Brain pericyte (primary cell): ENCODE measurements around the gene SNAI3.

Source experiments
- DNase-seq: peaks from one replicate; pipeline ENCODE4 v3.0.0-alpha.2; 2012; ENCODE audit warnings: low read depth, low spot score

Gene SNAI3

DNA sequence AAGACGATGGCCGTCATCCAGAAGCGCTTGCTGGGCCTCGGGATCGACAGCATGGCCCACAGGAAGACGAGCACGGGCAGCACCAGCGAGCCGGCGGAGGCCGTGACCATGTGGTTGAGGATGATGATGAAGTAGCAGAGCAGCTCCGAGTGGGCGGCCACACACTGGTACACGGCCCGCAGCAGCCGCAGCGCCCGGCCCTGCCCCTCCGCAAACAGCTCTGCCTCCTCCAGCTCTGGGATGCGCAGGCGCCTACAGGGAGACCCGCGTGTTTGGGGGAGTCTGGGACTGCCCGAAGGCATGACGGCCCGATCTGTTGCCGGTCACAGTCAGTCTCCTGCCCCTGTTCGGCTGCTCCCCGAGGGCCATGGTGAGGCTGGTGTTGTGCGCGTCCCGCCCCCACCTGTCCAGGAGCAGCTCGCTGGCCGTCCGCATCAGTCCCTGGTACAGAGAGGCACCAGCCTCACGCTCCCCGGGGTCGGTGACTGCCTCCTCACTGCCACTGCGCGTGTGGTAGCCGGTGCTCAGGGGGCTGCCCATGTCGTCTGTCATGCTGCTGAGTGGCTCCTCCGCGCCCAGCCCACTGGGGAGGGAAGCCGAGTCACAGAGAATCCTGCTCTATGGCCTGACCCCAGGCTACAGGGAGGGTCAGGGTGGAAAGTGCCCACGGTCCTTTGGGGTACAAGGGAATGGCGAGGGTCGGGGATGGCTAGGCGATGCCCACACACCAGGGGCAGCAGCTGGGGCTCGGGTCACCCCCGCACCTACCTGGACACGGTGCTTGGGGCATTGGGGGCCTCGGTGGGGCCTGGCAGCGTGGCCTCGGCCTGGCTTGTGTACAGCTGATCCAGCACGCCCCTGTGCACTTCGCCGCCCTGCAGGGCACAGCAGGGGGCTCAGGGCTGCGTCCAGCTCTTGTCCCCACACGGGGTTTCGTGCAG lies 35.8 kb upstream of the SNAI3 start:
- no peak for DNase-seq

DNA sequence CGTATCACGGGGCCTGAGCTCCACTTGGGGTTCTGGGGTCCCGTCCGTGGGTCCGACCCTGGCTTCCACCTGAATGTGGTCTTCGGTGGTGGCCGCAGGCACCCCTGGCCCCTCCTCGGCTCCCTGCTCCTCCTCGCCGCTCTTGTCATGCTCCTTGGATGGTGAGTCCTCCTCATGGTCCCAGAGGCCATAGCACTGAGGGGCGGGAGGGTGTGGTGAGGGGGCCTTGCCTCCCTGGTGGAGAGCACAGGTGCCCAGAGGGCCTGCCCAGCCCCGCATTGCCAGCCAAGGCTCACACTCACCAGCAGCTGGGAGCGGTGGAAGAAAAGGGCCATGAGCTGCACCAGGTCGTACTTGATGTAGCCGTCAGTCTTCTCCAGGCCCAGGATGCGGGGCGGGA lies 34.9 kb upstream of the SNAI3 start:
- DNase-seq: no peak

DNA sequence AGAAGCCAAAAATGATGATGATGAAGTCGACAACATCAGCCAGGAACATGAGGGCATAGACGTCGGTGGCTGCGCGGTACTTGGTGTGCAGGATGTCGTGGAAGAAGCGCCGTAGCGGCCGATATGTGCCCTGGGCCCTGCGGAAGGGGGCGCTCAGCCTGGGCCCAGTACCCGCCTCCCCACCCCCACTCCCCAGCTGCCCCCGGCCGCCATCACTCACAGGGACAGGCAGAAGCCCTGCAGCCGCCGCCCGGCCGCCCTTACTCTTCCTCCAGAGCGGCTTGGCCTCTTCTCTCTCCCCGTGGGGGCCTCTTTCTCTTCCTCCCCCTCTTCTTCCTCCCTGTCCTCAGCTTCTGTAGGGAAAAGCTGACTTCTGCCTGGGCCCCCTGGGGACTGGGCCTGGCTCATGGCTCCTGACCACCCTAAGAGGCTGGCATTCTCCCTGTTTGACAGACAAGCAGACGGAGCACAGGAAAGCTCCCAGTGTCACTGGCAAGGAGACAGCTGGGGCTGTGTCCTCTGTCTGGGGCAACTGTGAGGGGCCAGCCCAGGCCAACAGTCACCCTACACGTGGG lies 34.2 kb upstream of the SNAI3 start:
- no peak for DNase-seq

DNA sequence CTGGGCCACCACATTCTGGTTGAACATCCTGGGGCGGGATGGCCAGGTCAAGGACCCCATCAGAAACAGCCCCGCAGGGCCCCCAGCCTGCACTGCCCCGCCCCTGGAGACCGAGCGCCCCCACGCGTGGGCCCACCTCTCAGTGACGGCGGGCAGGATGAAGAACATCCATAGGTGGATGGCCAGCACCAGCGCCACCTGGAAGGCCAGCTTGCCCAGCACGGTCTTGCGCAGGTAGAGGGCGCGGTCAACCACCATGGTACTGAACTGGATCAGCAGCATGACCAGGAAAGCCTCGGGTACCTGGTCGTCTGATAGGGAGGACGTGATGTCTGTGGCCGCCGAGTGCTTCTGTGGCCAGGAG lies 33.6 kb upstream of the SNAI3 start:
- no peak for DNase-seq

DNA sequence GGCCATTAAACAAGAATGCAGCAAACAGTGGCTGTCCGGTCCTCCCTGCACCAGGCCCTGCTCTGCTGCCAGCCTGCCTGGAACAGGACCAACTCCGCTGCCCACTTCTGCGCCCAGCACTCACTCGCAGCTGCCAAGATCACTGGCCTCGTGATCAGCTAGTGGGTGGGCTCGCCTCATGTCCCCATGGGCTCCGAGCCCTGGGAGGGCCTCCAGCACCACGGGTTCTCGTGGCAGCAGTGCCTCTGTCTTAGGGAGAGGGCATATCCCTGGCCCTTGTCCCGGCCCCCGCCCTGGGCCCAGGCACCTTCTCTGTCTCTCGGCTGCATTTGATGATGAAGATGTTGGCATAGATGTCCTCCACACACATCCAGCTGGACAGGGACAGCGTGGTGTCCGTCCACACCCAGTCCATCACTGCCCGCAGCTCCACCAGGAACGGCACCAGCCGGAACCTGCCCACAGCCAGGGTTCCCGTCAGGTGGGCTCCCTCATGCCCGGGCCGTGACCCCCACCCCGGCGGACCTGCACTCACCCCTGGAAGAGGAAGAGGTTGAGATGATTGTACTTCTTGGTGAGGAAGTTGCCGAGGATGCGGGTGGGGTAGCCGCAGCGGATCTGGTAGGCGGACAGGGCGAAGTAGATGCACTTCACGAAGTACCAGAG lies 33.1 kb upstream of the SNAI3 start:
- no peak for DNase-seq

DNA sequence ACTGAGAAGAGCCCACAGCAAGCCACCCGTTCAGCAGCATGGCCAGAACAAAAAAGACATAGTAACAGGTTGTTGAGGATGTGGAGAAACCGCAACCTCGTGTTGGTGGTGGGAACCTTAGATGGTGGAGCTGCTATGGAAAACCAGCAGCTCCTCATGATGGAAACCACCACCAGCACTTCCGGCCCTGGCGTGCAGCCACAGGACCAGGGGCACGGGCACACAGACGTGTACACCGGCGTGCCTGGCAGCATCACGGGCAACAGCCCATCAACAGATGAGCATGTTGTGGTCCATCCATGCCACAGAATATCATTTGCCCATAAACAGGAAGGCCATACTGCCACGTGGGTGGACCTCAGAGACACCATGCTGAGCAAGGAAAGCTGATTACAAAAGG lies 31.9 kb upstream of the SNAI3 start:
- DNase-seq: no peak

DNA sequence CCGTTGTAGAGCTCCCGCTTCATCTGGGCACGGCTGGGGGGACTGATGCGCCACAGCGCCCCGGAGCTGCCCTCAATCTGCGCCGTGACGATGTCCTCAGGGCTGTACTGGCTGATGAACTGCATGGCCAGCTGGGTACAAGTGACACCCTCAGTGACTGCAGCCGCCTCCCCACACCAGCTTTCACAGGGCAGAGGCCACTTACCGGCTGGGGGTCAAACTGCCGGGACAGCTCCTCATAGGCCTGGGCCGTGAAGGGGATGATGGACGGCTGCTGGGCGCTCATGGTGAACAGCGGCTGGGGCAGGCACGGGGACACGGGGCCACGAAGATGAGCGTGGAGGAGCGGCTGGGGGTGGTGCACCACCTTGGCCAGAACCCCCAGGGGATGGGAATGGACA lies 30.3 kb upstream of the SNAI3 start:
- DNase-seq: no peak

DNA sequence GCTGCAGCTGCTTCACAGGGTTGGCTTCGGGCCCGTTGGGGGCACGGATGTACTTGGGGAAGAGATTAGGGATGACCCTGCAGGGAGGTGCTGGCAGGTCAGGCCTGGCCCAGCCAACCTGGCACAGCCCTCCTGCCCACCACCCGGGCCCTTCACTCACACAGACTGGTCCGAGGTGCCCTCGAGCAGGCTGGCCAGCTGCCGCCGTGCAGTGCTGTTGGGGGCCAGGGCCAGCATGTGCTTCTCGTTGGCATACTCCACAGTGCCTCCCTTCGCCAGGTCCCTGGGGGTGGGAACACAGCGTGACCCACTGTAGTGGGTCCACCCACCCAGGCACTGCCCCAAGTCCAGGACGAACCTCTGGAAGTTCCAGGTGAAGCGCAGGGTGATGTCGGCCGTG lies 29.9 kb upstream of the SNAI3 start:
- no peak for DNase-seq

DNA sequence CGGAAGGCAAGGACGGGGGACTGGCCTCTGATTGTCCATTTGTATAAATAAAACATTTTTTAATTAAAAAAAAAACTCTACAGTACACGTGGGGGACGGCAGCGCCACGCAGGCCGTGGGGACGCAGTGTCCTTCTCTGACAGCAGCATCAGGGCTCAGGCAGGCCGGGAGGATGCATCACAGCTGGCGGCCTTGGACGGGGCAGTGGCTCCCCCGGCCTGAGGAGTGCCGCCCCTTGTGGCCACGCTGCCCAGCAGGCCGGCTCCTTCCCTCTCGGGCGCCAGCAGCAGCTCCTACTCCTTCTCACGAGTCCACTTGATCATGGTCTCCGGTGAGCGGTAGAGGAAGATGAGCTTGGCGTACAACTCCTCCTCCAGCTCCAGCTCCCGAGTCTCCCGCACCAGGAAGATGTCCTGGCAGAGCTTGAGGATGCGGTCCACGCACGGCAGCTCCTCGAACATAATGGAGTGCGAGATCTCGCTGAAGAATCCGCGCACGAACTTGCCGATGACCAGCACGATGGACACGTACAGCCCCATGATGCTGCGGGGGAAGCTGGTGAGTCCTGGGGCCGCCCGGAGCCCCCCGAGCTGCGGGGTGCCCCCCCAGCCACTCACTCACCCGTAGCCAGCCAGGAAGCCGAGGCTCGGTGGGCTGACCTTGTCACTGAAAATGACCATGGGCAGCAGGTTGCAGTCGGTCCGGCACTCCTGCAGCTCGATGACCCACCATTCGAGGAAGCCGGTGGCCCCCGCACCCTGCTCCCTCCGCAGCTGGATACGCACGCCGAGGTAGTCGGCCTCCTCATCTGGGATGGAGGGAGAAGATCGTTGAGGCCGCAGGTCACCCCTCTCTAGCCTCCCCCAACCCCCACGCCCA lies 29.2 kb upstream of the SNAI3 start:
- DNase-seq: no peak

DNA sequence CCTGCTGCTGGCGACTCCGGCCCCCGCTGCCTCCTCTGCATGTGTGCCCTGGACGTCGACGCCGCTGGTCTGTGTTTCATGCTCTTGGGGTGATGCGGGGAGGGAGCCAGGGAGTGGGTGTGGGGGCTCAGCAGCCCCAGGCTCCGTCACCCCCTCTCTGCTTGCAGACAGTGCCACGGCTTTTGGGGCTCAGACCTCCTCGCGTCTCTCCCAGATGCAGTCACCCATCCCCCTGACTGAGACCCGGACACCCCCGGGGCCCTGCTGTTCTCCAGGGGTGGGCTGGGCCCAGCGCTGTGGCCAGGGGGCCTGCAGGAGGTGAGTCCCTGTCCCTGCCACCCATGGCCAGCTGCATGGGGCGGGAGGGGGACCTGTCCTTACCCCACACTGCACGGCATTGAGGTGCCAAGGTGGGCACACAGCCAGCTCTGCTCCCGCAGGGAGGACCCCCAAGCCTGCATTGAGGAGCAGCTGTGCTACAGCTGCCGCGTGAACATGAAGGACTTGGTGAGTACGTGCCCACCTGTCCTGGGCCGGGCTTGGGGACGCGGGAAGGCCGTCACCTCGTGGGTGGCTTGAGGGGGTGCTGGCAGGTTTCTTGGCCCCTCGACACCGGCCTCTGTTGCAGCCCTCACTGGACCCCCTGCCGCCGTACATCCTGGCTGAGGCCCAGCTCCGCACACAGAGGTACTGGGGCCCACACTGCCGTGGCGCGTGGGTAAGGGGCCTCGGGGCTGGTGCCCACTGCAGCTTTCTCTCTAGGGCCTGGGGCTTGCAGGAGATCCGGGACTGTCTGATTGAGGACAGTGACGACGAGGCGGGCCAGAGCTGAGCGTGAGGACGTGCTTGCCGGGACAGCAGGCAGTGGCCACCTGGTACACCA lies 28.4 kb upstream of the SNAI3 start:
- no peak for DNase-seq

DNA sequence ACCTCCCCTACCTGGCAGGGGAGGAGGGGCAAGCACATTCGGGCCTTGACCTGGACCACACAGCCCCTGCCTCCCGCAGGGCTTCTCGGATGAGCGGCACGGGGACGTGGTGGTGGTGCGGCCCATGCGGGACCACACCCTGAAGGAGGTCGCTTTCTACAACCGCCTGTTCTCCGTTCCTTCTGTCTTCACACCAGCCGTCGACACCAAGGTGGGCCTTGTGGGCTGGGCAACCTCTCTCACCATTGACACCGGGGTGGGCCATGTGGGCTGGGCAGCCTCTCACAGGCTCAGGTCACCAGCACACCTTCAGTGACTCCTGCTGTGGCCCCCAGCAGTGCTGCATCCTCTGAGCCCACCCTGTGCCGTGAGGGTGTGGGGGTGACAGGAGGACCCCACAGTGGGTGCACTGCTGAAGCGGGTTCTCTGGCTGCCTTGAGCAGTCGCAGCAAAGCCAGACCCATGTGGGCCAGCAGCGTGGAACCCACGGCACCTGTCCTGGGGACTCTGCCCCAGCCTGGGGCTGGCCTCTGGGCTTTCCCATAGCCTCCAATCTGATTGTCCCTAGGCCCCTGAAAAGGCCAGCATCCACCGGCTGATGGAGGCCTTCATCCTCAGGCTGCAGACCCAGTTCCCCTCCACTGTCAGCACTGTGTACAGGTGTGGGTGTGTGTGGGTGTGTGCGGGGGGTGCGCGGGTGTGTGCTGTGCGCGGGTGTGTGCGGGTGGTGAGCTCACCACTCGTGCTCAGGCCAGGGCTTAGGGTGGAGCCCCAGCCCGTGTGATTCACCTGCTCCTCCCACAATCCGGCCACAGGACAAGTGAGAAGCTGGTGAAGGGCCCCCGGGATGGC lies 27.5 kb upstream of the SNAI3 start:
- no peak for DNase-seq

DNA sequence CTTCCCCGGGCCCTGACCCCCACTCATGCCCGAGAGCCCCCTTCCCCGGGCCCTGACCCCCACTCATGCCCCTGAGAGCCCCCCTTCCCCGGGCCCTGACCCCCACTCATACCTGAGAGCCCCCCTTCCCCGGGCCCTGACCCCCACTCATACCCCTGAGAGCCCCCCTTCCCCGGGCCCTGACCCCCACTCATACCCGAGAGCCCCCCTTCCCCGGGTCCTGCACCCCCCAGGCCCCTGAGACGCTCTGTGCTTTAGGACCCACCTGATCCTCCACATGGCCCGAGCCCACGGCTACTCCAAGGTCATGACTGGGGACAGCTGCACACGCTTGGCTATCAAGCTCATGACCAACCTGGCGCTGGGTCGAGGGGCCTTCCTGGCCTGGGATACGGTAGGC lies 26.7 kb upstream of the SNAI3 start:
- no peak for DNase-seq

DNA sequence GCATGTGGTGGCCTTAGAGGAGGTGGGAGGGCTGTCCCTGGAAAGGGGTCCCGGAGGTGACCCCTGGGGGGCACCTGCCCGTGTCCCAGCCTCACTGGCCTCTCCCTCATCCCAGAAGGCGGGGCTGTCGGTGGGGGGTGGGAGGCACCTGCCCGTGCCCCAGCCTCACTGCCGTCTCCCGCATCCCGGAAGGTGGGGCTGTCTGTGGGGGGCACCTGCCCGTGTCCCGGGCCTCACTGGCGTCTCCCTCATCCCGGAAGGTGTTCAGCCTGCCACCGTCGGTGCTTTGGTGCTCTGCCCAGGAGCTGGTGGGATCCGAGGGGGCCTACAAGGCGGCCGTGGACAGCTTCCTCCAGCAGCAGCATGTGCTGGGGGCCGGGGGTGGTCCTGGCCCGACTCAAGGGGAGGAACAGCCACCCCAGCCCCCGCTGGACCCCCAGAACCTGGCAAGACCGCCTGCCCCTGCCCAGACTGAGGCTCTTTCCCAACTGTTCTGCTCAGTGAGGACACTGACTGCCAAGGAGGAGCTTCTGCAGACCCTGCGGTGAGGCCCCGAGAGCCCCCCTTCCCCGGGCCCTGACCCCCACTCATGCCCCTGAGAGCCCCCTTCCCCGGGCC lies 26.2 kb upstream of the SNAI3 start:
- no peak for DNase-seq

DNA sequence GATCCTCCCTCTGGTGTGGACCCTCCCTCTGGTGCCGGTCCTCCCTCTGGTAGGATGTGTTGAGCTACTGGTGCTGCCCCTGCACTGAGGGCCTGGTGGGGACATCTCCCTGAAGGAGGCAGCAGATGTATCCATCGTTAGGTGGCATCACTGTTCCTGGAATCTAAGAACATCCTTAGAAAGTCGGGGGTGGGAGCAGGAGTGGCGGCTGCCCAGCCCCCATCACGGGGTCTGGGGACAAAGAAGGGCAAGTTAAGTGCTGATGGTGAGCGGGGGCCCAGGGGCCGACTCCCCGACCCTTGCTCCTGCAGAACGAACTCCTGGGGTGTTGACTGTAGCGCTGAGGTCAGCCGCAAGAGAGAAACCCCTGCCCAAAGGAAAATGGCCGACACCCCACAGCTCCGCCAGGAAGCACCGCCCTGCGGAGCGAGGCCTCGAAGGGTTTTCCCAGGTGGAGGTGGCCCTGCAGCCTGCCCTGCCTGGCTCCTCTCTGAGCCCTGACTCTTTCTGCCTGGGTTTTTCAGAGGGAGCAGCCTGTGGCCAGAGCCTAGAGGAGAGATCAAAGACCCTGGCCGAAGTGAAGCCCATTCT lies 25.5 kb upstream of the SNAI3 start:
- DNase-seq: no peak

DNA sequence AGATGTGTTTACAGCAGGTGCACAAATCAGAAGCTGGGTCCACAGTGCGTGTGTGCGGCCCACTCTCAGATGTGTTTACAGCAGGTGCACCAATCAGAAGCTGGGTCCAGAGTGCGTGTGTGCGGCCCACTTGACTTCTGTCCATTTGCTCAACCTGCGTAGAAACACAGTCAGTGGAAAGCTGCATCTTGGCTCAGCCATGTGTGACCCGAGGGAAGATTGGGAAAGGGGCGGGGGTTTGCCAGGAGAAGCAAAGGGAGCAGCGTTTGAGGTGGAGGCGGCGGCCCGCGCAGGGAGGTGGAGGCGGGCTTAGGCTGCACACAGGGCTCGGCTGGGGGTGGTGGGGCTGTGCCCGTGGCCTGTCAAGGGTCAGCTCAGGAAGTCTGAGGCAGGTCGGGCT lies 24.2 kb upstream of the SNAI3 start:
- no peak for DNase-seq

DNA sequence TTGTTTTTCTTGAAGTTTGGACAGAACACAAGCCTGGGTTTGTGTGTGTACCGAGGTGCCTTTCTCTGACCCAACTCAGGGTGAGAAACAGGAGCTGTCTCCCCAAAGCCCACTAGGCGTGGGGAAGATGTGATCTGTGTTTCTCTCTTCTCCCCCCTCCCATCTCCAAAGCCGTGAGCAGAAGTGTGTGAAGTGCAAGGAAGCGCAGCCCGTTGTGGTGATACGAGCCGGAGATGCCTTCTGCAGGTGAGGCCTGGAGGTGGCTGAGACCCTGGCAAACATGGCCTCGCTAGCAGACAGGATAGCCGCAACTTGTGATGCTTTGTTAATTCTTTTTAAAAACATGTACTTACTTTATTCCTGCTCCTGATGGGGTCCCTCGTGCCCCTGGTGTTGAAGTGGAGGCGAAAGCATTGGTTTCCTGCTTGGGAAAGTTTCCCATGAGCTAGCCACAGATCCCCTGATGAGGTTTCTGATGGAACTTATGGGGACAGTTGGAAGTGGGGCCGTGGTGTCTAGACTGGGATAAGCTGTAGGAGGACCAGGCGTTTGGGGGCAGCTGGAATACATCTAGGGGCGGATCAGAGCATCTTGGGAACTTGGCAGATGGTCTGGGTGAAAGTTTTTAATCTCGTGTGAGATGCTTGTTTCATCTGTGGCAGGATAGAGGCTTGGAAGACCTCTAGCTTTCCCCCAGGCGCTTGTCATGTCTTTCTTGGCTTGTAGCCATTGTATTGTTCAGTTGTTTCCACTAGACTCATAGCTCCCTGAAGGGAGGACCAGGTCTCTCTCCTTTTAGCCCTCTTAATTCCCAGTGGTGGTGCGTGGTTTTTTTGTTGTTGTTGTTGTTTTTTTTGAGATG lies 20.9 kb upstream of the SNAI3 start:
- DNase-seq: no peak

DNA sequence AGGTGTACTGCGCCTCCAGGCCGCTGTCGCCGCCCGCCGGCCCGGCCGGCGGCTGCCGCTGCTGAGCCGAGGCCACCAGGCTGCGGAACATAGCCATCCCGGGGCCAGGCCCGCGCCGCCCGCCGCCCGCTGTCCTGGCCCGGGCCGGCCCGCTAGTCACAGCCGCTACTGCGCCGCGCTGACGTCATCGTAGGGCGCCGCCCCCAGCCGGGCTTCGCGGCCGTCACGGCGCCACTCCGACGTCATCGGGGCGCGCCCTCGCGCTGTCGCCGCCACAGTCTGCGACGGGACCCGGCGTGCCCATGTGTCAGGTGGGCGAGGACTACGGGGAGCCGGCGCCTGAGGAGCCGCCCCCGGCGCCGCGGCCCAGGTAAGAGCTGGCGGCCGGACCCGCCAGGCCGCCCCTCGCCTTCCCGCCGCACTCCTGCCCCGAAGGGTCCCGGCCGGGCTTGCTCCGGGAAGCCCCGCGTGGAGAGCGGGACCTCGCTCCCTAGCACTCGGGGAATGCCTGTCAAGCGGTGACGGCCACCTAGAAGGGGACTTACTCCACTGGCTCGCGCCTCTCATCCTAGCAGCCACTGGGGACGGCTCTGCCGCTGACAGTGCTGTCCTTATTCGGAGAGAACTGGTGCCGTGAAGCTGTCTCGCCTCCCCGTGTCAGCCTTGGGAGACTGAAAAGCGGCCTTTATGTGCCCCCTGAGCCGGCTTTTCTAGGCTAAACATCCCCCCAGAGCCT lies 20.1 kb upstream of the SNAI3 start, which contains the start of the genes CTU2 and RNF166:
CTU2 (plus strand) TSS at position 275 of the 736 bp plus-strand sequence; CDS start at position 303, 28 bp downstream.
RNF166 (minus strand) TSS at position 180 of the 736 bp plus-strand sequence; CDS start at position 97, 83 bp downstream.
- DNase-seq: no peak
